NCI-H2029 (cell line): ENCODE measurements around the gene DHCR7.
A peak's percentile ranks its signal among the peaks of the same experiment; 100 is the strongest.

Experiments
- DNase-seq: peaks from one replicate; lab custom pipeline; 2025; lab: John Stamatoyannopoulos, UW

Gene DHCR7

DNA sequence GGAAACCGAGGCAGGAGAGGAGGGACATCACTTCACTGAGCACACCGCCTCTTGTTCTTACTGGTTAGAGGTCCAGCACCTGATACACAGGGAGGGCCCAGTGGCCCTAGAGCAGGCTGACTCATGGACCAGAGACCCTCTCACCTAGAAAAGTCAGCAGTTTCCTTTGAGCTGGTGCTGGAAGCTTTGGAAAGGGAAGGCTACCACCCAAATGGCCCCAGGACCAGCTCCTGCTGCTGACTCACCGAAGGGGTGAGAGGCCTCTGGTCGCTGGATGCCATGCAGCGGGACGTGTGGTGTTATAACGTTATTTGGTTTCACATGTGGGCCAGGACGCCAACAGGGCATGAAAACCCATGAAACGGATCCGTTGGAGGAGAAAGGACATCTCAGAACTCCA, 8.6 kb upstream of the DHCR7 start:
- no peak for DNase-seq

DNA sequence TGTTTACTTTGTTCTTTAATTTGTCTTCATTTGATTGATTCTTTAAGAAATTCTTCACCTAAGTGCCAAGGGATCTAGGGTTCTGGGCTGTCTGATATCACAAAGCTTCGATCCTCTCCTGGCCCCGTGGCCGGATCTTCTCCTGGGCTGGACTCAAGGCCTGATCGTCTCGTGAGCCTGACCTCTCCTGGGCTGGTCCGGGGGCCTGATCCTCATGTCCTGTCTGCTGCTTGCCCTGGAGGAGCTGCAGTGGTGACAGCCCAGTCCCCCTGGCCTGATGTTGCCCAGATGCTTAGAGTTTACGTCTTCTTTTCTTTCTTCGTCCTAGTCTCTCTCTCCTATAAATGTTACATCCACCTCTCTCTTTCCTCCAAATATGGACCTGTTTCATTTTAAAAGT, 8.1 kb upstream of the DHCR7 start:
- no peak for DNase-seq

DNA sequence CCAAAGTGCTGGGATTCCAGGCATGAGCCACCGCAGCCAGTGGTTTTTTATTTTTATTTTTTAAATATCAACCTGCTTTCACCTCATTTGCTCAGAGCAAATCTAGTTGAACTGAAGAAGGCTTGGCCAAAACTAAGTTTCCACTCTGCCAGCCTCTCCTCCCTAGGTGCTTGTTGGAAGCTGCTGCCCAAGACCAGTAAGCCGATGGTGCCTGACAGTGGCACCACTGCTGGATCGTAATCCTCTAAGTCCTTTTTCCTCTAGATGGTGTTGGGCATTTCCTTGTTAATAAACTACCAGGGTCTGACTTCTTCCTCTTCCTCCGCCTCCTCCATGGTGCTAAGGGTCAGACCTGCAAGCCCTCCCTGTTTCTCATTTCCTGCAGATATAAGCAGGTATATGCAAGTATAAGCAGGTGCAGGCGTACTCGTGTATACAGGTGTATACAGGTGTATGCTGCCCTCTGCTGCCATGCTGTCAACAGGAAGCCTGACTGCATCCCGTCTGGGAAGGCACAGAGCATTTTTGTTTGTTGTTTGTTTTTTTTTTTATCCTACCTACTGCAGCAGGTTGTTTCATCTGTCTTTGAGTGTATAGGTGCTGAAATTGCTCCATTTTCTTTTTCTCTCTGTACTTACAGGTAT, 6.4 kb upstream of the DHCR7 start:
- DNase-seq = no peak

DNA sequence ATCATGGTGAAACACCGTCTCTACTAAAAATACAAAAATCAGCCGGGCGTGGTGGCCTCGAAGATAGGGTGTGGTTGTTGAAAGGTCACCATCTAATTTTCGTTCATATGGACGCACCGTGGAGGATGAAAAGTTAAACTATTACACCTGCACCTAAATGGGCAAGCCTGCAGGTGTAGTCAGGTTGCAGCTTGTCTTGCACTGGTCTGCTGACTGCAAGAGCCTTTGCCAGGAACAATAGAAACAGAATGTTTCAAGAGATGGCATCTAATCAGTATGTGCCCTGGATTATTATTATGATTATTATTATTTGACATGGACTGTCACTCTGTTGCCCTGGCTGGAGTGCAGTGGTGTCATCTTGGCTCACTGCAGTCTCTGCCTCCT, 5.7 kb upstream of the DHCR7 start:
- DNase-seq = no peak

DNA sequence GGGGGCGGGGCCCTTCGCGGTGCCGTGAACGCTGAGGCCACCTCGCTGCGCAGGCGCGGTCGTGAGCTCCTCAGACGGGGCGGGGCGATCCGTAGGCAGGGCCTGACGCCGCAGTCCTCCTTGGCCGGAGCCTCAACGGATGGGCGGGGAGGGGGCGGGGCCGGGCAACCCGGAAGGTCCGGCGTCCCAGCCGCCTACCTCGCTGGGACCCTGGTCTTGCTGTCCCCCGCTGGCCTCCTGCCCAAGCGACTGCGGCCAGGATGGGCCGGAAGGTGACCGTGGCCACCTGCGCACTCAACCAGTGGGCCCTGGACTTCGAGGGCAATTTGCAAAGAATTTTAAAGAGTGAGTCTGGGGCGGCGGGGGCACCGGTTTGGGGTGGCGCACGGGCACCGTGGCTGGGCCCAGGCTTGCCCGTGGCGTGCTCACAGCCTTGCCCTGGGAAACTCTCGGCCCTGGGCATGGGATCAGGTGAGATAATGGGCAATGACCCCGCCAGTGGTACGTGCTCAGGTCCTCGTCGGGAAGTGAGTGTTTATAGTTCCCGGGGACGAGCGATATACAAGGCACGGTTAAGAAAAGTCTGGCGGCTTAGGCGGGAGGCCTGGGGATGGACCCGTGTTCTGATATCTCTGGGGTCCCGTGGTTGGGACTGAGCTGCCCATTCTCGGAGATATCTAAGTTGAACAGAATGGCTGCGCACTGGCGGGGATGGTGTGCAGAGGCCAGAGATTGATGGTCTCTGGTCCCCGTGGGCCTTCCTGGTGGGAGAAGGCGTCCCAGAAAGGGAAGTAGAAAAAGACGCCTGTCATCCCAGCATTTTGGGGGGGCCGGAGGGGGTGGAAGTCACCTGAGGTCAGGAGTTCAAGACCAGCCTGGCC, 5.1 kb upstream of the DHCR7 start, which contains the start of gene NADSYN1:
TSS of gene NADSYN1 (plus strand) at position 167 of the 881 bp plus-strand sequence. CDS start at position 261, 94 bp downstream.
- DNase-seq = peak; percentile 95

DNA sequence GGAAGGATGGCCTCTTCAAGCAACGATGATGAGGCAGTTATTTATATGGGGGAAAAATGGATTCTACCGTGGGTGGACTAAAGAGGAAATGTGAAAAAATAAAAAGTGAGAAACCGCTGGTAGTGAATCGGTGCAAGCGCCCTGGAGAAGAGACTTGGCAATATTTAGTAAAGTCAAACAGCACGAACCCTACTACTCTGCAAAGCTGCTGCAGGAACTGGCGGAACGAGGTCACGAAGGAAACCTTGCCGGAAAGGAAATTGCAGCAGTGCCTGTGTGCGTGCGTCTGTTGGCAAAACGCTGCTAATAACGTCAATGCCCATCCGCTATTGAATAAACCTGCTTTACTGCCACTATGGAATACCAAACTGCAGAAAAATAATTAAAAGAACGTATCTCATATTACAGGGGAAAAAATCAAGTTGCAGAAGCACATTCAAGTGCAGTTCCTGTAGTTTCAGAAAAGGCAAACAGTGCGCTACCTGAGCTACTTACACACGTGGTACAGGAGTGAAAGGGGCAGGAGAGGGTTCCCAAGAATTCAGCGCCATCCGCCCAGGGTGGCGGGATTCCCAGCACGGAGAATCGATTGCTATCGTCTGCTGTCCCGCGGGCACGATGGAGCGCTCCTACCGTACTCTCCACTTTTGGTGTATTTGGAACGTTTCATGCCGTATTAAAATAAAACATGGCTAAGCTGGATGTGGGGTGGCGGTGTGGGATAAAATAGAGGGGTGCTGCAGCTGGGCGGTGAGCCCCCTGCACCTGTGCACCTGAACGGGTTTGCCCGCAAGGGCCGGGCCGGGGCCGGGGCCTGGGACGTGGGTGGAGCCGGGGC, 4.2 kb upstream of the DHCR7 start:
- DNase-seq = peak; percentile 60

DNA sequence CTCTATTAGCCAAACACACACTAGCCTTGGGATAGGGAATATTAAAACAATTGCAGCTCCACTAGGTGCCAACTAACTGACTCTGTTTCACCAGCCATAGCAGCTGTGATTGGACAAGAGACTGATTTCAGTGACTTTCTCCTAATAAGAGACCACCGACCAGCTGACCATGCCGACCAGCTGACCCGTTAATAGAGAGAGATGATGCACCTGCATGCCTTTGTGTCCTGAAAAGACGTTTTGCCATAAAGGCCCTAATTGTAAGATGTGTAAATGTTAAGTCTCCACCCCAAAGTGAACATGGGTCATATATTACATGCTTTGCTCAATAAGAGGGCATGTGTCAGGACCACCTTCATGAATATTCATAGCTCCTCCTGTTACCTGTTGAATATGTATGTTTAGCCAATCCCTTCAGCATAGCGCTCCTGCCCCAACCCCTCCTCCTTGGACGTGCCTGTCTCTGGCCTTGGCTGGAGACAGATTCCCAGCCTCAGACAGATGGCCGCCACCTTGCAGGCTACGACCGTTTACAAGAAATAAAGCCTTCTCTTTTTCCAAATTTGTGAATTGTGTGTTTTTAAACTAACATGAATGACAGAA, 3.5 kb upstream of the DHCR7 start:
- DNase-seq = peak; percentile 41

DNA sequence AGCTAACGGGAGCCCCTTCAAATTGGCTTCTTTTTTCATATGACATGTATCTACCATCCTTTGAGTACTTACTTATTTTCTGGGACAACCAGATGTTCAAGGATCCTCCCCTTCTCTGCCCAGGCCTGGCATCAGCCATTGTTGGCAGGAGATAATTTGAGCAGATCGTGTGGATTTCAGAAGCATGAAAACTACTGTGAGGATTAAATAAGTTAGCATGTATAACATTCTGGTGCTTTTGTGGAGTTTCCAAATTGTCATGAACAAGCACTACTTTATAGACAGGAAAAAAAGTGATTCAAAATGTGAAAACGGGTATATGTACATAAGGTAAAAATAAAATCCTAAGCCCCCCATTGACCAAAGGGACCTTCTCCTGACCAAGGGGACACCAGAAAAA, 2.7 kb upstream of the DHCR7 start:
- DNase-seq = no peak

DNA sequence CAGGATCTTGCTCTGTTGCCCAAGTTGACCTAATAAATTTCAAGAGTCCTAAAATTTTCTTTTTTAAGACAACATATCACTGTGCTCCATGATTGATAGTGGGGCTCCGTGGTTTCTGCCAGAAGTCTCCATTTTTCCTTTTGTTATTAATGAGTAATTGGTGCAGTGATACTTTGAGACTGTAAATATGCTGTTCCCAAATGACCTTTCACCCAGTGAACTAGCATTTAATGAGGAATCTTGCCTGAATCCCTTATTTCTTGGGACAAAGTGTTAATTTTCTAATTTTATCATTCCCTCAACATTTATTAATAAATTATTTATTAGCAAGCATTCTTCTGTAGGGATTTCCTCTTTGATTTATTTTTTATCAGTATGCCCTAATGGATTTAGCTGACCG, 2.3 kb upstream of the DHCR7 start:
- DNase-seq = no peak

DNA sequence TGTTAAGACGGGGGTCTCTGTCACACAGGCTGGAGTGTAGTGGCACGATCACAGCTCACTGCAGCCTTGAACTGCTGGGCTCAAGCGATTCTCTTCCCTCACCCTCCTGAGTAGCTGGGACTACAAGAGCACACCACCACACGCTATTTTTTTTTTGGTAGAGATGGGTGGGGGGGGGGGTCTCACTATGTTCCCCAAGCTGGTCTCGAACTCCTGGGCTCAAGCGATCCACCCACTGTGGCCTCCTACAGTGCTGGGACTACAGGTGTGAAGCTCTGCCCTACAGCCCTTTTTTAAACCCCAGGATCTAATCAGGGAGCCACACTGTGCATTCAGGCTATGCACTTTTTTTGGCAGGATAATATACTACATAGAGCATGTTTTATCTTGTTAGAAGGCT, 1.4 kb upstream of the DHCR7 start:
- DNase-seq = no peak

DNA sequence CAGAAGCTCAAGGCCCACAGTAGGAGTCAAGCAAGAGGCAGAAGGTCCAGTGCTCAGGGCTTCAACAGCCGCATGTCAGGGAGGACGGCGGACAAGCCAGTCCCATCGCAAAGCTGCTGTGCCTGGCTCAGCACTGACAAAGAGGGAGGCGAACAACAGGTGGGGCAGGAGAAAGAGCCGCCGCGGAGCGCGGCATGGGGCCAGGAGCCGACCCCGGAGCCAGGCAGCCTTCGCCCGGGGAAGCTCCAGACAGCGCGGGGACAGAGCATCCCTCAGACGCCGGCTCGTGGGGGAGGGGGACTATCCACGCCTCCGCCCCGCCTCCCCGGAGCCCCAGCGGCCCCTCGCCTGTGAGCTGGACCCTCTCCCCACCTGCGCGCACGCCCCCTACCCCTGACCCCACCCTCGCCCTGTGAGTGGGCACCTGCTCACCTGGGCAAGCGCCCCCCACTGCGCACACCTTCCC, 369 bp downstream of the DHCR7 start:
- no peak for DNase-seq

DNA sequence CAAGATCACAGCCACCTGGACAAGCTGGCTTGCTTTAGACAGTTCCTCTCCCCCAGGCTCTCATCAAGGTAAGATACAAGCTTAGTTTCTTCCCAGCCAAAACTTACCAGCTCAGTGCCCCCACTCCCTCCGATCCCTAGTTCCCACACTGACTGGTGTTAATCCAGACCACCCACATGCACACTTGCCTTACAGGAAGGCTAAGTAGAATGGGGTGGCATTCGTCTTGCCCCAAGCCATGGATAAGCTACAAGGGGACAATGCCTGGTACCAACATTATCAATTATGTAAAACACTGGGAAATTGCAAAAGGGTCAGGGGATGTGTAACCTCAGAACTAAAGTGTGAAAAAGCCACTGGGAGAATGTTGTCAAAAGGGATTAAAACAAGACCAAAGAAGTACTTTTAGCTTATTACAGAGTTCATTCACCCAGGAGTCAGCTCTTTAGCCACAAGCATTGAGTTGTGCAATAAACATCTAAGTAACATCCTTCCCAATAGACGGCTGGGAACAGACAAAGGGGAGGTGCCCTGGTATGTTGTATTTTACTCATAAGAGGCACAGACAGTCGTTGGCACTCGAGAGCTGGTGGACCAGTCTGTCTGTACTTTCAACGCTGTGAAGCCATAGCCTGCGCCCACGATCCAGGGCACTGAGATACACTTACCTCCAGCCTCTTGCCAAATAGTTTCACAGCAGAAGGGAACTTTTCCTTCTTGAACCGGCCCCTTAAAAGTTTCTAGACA, 1.1 kb downstream of the DHCR7 start:
- DNase-seq = no peak

DNA sequence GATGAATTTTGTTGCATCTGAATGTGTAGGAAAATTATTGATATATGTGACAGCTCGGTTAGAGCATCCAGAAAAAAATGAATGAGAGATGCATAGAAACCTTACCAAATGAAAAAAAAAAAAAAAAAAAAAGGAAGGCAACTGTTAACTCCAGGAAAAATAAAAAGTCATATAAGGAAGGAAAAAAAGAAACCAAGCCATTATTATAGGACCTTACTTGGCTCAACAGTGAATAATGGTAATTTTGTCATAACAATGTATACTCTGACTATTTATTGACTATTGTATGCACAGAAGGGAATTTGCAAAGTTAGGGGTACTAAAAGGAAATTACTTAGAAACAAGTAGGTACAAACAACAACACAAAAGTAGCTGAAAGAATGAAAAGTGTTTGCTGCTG, 2.0 kb downstream of the DHCR7 start:
- DNase-seq = no peak

DNA sequence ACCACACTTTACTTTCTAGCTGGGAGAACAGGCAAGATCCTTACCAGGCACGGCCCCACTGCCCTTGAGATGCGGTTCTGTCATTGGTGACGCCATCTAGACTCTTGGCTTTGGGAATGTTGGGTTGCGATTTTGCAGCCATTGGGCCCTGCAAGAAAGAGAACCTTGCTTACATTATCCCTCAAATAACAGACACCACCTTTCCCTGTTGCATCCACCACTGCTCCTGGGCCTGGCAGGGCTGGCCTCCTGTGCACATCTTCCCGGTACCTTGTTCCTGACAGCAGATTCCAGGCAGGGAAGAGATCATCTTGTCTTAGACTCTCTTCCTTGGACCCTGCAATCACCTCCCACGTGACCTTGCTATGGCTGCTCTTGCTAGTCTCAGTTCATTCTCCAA, 3.4 kb downstream of the DHCR7 start:
- no peak for DNase-seq

DNA sequence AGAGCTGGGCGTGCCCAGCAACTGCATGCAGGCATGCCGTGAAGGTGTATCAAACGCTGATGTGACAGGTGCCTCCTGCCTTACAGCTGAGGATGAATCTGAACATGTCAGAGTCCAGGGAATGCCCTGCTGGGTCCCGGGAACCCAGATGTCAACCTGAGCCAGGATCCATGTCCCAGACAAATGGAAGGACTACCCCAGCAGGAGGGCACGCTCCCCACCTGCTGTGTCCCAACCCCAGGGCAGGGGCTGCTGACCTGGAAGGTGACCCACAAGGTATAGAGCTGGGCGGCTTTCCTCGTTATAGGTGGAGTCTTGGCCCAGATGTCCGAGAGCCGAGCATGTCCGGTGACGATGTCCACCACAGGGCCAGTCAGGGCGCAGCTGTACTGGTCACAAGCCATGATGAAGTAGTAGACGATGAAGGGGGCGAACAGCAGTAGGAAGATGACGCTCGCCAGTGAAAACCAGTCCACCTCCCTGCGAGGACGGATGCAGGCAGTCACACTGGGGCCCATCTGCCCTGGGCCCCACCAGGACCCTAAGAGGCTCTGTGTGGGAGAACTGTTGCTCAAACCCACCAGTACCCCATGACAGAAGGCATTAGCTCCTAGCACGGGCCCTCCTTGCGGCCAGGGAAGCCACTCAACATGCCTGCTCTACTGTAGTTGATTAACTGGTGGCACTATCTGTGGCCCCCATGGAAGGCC, 4.3 kb downstream of the DHCR7 start:
- DNase-seq = no peak

DNA sequence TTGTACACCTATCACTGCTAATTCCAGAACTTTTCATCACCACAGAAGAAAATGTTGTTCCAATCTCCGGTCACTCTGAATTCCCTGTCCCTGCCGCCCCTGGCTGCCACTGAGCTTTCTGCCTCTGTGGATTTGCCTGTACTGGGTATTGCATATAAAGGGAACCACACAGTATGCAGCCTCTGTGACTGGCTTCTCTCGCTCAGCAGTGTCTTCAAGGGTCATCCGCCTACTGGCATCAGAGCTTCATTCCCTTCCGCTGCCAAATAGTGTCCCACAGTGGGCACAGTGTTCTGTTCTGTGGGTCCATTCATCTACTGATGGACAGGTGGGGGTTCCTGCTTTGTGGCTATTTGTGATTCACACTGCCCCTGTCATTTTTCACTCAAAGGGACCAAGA, 5.3 kb downstream of the DHCR7 start:
- DNase-seq = no peak

DNA sequence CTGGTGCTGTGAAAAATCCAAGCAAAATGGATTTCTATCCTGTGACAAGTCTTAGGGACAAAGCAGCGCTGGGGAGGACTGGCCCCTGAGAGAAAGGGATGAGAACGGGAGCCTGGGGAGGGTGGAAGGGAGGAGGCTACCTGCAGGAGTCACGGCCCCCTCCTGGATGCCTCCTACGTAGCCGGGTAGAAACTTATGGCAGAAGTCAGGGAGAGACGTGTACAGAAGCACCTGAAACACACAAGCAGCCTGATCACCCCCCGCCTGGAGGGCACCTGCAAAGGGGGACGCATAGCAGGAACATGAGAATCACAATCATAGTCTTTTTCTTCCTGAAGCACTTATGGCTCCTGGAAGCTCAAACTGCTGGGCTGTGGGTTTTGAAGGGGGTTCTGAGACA, 6.1 kb downstream of the DHCR7 start:
- DNase-seq = no peak

DNA sequence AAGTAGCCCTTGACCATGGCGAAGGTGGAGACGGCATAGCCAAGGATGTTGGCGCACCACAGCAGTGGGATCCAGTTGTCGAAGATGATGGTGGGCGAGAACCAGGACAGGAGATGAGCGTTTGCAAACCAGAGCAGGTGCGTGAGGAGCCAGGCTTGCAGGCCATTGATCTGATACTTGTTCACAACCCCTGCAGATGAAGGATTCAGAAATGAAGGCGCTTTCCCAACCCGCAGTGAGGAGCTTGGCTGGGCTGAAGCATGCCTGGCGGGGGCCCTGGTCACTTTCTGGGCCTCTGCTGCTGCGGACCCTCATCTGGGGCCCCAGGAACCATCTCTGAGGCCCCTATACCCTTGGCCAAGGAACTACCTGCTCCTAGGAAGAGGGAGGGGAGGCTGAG, 6.9 kb downstream of the DHCR7 start:
- no peak for DNase-seq

DNA sequence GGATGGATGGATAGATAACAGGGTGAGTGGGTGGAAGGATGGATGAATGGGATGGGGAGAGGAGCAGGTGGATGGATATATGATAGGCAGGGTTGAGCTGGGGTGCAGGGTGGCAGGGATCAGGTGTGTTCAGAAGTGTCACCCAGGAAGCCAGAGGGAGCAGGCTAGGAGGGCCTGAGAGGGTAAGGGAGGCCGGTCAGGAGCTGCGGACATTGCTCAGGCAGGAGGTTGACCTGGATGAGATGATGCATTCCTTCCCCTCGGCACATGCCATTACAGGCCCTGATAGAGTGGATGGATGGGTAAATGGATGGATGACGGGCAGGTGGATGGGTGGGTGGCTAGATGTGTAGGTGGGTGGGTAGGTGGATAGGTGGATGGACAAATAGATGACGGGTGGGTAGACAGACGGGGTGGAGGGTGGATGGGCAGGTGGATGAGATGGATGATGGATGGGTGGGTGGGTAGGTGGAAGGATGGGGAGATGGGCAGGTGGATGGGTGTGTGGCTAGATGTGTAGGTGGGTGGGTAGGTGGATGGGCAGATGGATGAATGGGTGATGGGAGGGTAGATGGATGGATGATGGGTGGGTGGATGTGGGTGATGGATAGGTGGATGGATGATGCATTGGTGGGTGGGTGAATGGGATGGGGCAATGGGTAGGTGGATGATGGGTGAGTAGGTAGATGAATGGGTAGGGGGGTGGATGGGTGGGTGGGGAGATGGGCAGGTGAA, 8.0 kb downstream of the DHCR7 start:
- no peak for DNase-seq

DNA sequence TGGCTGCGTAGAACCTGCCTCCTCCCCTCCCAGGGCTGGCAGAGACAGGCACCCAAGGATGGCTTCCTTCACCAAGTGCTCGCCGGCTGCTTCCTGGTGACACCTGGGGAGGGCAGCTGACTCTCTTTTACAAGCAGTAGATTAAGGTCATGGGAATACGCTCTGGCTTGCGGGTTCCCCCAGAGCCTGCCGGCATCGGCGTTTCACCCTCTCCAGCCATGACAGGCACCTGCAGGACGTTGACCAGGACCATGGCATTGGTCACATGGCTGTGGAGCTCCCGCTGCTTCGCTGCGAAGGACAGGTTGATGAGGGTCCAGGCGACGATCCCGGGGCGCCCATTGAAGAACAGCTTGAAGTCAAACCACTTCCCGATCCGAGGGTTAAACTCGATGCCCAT, 9.5 kb downstream of the DHCR7 start:
- DNase-seq = no peak
